SH-SY5Y (cell line): ENCODE measurements around the gene BRD1.

Source experiments
- GATA2 ChIP-seq: IDR thresholded peaks from 2 replicates; pipeline ENCODE4 v1.6.1; 2011; ENCODE audit warnings: mild to moderate bottlenecking, low read depth, low read length
- GATA3 ChIP-seq: IDR thresholded peaks from 2 replicates; pipeline ENCODE4 v1.6.1; 2011; ENCODE audit warnings: low read depth, mild to moderate bottlenecking, low read length, moderate library complexity

- TF ChIP-seq GATA2 (no peak), GATA3 (no peak)
Observed at GRCh38 chr22:49754696-49755630, 72.7 kb downstream of the BRD1 start.
